LNCAP (cell line): ENCODE data around the gene SRSF8.

Experiments
- TF ChIP-seq, protein P1 (sequence below): fragments of 450-650 bp; IDR thresholded peaks from 2 replicates; pipeline ENCODE4 v1.5.1; 2017; ENCODE audit warnings: mild to moderate bottlenecking

SRSF8 gene

DNA sequence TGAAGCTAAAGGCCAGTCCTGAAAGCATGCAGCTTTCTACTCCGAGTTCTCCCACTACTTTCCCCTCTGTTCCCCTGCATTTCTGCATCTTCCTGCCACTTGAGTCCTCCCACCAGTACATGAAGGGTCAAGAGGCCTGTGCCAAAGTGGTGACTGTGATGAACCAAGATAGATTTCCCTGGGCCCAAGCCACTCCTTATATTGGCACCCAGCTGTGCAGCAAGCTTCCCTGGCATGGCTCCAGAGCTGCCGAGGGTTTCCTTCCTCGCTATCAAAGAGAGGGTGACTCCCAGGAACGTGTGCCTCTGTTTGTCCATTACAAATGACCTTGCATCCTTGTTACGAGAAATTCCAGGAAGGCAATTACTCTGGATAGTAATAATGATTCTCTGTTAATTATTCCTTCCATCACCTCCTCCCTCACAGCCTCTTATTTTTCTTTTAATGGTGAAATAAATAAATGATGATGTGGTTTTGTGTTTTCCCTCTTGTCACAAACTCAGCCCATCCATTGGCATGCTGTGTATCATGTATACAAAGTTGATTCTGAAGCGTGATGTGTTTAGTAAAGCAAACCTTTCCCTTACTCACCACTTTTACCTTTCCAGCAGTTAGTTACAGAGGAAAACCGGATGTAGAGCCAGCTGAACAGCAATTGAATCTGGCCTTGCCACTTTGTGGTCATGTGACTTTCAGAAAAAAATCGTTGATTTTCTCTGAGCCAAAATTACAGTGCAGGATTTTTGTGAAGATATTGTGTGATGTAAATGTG lies 8.3 kb downstream of the SRSF8 start:
- TF ChIP-seq, protein P1, sequence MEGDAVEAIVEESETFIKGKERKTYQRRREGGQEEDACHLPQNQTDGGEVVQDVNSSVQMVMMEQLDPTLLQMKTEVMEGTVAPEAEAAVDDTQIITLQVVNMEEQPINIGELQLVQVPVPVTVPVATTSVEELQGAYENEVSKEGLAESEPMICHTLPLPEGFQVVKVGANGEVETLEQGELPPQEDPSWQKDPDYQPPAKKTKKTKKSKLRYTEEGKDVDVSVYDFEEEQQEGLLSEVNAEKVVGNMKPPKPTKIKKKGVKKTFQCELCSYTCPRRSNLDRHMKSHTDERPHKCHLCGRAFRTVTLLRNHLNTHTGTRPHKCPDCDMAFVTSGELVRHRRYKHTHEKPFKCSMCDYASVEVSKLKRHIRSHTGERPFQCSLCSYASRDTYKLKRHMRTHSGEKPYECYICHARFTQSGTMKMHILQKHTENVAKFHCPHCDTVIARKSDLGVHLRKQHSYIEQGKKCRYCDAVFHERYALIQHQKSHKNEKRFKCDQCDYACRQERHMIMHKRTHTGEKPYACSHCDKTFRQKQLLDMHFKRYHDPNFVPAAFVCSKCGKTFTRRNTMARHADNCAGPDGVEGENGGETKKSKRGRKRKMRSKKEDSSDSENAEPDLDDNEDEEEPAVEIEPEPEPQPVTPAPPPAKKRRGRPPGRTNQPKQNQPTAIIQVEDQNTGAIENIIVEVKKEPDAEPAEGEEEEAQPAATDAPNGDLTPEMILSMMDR: no peak

DNA sequence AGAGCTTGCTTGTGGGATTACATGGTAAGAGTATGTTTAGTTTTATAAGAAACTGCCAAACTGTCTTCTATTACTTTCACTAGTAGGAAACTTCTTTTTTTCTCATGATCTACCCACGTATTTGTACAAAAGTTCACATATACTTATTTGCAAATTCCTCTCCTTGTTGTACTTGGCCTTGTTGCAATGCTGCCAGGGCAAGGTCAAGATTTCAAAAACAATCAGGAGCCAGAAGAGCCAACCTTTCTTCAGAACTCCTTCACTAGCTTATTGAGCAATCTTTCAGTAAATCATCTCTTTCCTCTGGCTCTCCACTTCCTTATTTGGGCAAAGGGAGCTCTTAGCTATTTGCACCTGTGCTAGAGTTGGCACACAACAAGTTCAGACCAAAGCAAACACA lies 9.7 kb downstream of the SRSF8 start:
- TF ChIP-seq, protein P1: no peak

DNA sequence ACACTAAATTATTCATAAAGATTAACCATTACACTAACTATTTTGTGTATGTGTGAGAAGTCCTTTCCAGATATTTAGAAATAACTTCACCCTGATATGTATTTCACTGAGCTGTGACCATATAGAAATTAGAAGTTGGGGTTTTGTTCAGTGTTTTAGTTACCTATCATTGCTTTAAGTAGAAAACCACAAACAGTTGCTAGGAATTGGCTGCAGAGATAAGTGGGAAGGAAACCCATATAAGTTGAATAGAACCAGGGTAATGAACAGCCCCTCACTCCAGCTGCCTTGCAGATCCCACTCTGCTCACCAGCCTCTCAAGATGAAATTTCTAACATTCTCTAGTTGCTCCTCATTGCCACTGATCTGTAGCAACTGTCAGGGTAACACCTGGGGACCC lies 10.3 kb downstream of the SRSF8 start:
- TF ChIP-seq, protein P1: no peak

DNA sequence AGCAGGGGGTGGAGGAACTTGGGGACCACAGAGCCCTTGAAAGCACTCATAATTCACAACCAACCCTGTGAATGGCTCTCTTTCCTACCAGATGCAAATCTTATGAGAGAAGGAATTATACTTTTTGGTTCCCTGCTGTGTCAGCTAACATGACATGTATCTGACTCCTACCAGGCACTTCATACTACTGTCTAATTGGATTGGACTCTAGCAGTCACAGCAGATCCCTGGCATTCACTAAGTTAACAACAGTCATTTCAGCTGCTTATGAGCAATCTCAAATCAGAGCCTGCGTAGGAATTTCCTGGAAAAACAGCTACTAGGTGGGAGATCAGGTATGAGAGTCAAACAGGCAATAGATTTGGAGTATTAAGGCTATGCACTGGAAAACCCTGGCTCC lies 11.8 kb downstream of the SRSF8 start:
- TF ChIP-seq, protein P1: no peak

DNA sequence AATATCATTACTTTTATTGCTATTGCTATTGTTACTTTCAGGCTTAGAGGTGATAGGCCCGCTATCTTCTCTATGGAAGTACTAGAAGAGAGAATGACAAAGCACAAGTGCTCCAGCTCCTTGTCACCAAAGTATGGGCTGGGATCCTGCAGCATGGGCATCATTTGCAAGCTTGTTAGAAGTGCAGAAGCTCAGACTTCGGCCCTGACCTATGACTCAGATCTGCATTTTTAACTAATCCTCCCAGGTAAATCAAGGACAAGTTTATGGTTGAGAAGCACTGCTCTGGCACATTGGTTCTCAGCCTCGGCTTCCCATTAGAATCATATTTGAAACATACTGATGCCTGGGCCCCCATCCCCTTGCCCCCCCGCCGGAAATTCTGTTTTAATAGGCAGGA lies 14.3 kb downstream of the SRSF8 start:
- TF ChIP-seq, protein P1: no peak

DNA sequence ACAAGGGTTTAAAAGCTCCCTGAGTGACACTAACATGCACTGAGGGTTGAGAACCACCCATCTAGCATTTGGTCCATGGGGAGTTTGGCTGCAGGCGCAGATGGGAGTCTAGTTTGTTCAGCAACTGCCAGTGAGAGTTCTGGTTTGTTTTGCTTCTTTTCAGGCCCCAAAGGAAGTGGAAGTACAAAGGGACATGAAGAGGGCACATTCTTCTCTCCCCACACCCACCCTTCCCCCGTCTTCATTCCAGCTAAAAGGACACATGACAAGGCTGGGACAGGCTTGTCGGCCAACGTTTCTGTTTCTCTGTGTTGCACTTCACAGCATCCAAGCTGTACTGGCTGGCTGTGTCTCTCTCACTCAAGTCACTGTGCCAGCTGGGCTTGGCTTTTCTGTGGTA lies 14.7 kb downstream of the SRSF8 start:
- TF ChIP-seq, protein P1: no peak

DNA sequence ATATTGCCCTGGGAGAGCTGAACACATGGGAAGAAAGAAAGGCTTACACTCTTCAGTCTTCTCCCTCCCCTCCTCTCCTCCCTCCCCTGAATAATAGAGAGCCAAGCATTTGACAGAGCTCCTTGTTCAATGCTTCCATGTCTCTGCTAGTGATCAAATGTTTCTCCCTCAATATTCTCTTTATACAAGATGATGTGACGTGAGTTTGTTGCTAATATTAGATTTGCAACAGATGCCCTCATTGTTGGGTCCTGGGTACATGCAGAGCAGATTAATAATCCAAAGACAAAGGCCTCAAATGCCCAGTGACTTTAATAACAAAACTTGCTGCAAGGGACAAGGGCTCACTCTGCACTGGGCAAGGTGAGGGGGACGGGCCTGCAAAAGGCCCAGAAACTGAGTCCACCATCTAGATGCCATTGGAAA lies 15.9 kb downstream of the SRSF8 start:
- TF ChIP-seq, protein P1: no peak

DNA sequence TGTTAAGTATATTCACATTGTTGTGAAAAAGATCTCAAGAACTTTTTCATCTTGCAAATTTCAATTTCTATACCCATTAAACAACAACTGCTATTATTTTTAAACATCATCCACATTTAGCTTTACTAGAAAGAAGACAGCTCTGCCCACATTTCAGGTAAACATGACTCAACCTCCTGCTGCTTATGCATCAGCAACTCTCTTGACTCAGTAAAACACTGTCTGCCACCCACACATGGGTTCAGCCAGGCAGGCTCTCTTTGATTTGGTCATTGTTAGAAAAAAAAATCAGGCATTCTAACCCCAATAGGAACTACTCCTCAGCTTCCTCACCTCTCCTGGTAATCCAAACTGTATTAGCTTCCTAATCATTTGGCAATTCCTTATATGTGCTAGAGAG lies 17.8 kb downstream of the SRSF8 start:
- TF ChIP-seq, protein P1: no peak
